Iris pigment epithelial cell (primary cell): Measurements from ENCODE around the gene P2RY6.
A peak's percentile ranks its signal among the peaks of the same experiment; 100 is the strongest.
"Not testable (repeated sequence)": the region's sequence is repeated elsewhere in the genome, so short reads cannot be mapped to it uniquely, and the experiment has no call there.

Experiments
- DNase-seq: peaks from one replicate; pipeline ENCODE4 v3.0.0-alpha.2; 2011; ENCODE audit warnings: low read depth

The P2RY6 gene, protein sequence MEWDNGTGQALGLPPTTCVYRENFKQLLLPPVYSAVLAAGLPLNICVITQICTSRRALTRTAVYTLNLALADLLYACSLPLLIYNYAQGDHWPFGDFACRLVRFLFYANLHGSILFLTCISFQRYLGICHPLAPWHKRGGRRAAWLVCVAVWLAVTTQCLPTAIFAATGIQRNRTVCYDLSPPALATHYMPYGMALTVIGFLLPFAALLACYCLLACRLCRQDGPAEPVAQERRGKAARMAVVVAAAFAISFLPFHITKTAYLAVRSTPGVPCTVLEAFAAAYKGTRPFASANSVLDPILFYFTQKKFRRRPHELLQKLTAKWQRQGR

DNA sequence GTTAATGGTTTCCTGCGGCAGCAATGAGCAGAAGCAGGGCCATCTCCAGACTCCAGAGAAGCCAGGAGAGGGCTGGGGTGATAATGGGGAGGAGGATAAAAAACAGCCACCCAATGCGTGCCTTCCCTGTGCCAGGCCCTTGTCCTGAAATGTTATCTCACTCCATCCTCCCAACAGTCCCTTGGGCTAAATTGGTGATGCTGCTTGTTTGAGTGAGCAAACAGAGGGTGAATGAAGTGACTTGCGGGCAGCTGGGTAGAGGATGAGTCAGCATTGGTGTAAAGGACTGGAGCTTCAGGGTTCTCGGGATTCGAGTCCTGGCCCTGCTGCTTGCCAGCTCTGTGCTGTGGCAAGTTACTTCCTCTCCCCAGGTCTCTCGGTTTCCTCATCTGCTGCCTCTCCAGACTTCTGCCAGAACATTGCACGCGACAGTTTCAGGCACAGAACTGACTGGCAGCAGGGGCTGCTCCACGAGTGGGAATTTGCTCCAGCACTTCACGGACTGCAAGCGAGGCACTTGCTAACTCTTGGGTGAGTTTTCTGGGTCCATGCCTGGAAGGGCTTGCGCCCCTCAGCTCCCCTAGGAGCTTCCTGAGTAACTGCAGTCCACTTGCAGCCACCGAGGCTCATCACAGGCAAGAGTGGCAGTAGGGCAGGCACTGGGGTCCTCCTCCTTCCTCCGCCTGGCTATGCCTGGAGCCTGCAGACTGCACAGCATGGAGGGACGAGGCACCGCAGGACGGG is at the start of gene P2RY6:
Gene P2RY6, plus strand, starts transcription at position 403 of the 744 bp plus-strand sequence. CDS start 24,181 bp downstream, outside the sequence.
- peak; percentile 39 for DNase-seq

DNA sequence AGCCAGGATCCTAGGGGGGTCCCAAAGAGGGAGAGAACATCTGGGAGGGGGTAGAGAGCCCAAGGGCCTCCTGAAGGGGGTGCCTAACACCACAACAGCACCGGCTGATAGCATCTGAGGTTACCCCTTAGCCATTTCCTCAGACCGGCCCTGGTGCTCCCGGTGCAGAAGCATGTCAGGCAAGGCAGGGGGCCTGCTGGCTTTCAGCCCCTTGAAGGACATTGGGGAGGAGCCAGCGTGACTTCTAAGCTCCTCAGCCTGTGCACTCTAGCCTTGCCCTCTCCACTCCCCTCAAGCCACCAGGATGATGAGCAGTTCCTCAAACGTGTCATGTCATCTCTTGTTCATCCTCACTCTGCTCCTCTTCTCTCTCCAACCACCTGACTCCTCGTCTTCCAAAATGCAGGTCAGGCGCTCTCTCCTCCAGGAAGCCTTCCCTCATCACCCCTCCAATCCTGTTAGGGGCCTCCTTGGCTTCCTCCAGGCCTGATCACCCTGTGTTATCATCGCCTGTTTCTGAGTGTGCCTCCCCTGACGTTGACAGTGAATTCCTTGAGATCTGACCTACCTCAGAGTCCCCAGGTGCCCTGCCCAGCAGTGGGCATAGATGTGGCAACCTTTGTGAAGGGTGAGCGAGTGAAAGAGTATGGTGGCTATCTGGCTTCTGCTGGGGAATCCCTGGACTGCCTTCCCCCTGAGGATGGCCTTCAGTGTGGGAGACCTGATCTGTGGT is 48.0 kb upstream of the P2RY6 start:
- DNase-seq, result no peak

DNA sequence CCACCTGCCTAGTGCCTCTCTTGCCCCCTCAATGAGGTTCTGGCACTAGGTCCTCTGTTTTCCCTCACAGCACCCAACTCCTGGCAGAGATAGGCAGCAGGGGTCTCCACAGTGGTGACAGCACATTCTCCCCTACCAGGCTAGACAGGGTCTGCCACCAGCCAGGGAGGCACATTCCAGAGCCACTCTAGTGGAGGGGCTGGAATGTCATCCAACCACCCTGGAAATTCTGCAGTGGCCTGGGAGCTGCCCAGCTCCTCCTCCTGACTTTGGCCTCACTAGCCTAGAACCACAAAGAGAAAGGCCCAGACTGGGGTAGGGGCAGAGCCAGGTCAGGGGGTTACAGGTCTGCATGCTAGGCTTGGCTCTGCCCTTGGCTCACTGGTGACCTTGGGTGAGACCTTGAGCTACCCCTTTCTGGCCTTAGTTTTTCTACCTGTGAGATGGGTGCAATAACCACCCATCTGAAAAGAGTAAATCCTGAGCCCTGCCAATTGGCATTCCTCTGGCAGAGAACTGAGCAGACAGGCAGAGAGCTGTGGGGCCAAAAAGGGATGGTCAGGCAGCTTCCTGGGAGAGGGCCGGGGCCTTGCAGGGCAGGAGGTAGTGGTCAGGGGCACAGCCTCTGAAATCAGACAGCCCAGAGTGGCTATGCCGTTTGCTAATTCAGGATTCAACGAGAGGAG is 47.0 kb upstream of the P2RY6 start:
- no peak for DNase-seq

DNA sequence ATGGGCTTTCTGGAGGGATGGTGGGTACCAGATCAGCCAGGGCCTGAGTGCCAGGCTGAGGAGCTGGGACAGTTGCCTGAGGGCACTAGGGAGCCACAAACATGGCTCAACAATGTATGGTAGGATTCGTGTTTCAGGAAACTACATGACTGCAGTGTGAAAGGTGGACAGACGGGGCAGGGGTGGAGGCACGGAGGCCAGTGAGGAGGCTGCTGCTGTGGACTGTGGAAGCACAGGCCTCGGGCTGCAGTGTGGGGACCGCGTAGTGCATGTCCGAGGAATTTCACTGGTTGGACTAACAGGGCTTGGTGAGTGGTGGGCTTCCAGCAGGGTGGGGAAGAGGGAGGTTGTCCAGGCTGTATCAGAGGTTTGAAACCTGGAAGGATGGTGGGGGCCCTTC is 46.3 kb upstream of the P2RY6 start:
- no peak for DNase-seq

DNA sequence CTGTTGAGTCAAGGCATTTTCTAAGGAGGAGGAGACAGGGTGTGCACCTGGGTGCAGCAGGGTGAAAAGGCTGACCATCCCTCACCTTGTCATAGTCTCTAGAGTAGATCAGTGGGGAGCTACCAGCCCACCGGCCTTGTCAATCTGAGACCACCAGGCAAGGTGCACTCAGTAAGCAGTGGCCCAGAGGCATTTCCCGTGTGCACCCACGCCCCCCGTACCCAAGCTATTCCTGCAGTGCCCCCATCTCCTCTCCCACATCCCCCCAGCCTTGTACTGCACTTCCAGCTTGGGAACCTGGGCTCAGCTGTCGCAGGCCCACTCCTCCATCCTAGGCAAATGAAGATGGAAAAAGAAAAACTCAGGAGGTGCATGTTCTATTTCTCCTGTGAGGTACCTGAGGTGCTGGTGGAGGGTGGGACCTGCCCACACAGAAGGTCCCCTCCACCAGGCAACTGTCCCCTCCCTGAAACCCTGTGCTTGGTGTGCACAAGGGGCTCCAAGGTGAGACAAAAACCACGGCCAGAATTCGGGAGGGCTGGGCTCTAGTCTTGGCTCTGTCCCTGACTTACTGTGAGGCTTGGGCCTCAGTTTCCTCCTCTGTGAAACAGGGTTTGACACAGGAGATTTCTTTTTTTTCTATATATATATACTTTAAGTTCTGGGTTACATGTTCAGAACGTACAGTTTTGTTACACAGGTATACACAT is 45.7 kb upstream of the P2RY6 start:
- no peak for DNase-seq

DNA sequence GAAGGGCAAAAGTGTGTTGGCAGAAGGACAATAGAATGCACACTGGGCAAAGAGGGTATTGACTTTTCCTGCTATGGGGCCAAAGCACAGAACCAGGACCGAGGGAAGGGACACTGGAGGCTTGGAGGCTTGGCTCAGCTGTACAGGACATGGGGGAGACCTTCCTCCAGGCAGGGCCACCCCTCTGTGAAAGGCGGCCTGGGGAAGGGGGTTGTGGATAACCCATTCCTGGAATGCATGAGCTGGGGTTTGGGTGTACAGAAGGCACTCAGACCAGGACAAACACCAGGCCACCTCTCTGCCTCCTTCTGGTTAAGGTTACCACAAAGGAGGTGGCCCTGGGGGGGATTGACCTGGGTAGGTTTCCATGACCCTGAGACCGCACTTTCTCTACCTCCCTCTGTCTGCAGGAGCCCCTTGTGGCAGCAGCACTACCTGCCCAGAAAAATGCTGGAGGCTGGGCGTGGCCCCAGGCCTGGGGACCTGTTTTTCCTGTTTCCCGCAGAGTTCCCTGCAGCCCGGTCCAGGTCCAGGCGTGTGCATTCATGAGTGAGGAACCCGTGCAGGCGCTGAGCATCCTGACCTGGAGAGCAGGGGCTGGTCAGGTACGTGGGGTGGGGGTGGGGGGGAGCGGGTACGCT is 44.4 kb upstream of the P2RY6 start:
- no peak for DNase-seq

DNA sequence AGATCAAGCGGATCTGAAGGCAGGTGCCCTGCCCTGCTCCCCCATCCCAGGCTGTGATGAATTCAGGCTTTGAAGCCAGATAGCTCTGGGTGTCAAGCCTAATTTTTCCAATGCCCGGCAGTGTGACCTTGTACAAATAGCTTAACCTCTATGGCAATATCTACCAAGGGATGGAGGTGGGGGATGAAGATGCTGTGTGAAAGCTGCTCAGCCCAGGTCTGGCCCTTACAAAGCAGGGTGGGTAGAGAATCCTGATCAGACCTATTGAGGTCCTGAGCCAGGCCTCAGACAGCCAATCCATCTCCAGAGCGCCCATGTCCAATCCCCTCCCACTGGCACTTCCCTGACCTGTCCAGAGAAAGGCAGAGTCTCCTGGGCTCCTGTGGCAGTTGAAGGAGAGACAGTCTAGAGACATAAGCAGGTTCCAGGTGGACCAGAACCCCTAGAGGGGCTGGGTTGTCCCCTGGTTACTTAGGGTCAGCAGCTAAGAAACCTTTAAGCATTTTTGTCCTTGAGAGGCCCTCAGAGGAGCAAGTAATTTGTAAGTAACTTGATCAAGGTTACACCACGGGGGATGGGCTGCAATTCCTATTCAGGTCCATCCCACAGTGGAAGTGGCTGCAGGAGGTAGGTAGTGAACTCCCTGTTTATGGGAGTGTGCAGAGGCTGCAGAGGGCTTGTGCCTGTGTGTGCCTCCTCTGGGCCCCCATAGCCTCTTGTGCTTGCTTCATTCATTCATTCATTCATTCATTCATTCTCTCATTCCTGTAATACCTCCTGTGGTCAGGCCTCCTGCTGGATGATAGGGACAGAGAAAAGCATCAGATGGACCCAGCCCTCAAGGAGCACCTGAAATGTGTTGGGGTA is 43.6 kb upstream of the P2RY6 start:
- DNase-seq, result no peak

DNA sequence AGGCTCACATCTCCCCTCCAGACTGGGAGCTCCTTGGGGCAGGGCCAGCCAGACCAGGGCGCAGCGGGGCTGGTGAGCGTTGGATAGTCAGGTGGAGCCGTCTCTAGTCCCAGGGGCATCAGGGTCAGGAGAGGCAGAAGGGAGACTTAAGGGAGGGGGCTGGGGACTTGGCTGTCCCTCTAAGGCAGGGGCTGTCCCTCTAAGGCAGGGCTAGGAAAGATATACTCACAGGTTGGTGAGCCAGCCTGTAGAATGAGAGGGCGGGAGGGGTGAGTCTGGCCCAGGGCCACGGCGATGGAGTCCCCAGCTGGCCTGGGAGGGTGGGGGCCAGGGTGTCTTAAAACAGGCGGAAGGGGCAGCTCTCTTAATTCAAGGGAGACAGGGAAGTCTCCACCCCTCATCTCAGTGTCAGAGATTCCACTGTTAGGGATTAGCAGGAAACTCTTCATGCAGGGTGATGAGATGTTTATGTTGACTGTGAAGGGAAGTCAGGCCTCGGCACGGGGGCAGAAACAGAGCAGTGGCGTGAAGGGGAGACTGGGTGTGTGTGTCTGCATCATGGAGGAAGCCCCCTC is 42.7 kb upstream of the P2RY6 start:
- no peak for DNase-seq

DNA sequence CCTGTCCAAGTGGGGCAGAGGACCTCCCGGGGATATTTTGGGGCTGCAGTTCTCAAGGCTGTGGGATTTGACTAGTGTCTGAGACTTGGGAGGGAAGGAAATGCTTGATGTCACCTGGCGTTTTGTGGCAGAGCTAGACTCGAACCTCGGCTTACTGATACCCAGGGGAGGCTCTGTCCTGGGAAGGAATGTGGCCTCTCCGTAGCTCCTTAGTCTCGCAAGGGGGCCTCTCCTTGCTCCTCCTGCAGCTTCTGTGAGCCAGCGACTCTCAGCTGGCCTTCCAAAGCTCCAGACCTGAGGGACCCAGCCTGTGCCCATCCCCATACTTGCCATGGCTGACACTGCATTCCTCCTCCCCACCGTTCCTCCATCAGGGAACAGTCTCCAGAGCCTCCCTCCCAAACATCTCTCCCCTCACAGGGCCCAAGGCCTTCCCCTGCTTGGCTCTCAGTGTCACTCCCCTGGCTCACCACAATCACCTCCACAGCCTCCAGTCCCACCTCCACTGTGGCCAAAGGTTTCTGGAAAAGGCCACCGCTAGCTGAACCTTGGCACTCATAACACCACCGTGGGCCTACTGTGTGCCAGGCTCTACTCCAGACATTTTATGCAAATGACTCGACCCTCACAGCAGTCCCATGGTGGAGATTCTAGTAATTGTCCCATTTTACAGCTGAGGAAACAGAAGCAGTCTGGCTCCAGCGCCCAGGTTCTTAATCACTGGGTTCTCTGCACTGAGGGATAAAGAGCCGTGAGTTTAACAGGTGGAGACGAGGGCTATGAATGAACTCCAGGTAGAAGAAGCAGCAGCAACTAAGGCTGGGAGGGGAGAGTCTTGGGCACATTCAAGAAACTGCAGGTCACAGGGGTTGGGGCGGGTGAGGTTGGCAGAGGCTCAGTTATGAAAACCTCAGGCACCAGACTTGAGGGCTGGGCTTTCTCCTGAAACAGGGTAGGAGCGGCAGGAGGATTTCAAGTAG is 42.0 kb upstream of the P2RY6 start:
- no peak for DNase-seq

DNA sequence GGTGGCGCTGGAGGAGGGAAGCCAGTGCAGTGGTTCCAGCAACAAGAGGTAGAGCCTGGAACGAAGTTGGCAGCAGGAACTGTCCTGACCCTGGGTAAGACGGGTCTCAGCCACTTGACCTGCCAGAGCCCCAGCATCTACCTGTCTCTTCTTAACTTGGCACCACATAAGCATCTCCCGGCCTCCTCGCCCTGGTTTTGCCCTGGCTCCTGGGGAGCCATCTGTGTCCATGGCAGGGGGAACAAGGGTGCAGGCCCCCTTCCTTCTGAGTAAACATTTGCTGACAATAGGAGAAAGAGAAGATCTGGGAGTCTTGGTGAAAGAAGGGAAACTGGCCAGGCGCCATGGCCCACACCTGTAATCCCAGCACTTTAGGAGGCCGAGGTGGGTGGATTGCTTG is 41.2 kb upstream of the P2RY6 start:
- DNase-seq, result no peak

DNA sequence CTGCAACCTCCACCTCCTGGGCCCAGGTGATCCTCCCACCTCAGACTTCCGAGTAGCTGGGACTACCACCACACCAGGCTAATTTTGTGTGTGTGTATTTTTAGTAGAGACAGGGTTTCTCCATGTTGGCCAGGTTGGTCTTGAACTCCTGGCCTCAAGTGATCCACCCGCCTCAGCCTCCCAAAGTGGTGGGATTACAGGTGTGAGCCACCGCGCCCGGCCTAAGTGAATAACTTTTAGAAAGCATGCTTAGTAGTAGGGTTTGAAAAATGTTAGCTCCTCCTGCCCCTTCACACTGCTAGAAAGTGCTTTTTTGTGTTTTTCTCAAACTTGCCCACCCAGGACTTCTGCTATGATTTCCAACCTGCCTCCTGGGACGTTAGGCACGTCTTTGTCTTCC is 39.7 kb upstream of the P2RY6 start:
- not testable (repeated sequence) for DNase-seq

DNA sequence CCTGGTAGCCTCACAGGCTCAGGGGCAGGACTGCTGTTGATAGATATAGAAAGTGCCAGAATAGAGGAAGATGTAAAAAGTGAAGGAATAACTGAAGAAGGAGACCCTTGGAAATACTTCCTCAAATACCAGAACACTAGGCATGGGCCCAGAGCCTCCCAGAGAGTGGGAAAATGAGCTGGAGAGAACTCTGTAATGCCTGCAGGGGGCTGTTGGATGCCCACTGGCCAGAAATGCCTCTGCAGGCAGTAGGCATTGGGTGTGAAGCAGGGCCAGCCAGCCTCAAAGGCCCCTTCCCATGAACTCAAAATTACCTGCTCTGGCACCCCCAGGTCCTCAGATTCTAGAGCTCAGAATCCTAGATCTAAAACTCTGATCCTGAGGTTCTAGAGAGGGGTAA is 38.9 kb upstream of the P2RY6 start:
- DNase-seq, result no peak

DNA sequence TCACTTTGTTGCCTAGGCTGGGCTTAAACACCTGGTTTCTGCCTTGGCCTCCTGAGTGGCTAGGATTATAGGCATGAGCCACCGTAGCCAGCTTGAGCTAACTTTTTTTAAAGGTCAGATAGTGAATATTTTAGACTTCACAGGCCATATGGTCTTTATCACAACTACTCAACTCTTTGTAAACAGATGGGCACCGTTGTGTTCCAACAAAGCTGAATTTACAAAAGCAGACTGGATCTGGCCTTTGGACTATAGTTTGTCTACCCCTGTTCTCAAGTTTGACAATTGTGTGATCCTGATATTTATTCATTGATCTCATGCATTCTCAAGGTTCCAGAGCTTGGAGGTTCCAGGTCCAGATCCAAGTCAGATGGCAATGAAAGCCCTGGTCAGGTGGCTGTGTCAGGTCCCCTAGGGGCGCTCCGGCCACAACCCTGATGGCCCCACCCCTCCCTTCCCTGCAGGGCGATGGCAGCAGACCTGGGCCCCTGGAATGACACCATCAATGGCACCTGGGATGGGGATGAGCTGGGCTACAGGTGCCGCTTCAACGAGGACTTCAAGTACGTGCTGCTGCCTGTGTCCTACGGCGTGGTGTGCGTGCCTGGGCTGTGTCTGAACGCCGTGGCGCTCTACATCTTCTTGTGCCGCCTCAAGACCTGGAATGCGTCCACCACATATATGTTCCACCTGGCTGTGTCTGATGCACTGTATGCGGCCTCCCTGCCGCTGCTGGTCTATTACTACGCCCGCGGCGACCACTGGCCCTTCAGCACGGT is 38.3 kb upstream of the P2RY6 start:
- no peak for DNase-seq

DNA sequence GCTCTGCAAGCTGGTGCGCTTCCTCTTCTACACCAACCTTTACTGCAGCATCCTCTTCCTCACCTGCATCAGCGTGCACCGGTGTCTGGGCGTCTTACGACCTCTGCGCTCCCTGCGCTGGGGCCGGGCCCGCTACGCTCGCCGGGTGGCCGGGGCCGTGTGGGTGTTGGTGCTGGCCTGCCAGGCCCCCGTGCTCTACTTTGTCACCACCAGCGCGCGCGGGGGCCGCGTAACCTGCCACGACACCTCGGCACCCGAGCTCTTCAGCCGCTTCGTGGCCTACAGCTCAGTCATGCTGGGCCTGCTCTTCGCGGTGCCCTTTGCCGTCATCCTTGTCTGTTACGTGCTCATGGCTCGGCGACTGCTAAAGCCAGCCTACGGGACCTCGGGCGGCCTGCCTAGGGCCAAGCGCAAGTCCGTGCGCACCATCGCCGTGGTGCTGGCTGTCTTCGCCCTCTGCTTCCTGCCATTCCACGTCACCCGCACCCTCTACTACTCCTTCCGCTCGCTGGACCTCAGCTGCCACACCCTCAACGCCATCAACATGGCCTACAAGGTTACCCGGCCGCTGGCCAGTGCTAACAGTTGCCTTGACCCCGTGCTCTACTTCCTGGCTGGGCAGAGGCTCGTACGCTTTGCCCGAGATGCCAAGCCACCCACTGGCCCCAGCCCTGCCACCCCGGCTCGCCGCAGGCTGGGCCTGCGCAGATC is 37.5 kb upstream of the P2RY6 start:
- no peak for DNase-seq

DNA sequence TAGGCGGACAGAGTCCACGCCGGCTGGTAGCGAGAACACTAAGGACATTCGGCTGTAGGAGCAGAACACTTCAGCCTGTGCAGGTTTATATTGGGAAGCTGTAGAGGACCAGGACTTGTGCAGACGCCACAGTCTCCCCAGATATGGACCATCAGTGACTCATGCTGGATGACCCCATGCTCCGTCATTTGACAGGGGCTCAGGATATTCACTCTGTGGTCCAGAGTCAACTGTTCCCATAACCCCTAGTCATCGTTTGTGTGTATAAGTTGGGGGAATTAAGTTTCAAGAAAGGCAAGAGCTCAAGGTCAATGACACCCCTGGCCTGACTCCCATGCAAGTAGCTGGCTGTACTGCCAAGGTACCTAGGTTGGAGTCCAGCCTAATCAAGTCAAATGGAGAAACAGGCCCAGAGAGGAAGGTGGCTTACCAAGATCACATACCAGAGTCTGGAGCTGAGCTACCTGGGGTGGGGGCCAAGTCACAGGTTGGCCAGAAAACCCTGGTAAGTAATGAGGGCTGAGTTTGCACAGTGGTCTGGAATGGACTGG is 36.8 kb upstream of the P2RY6 start:
- no peak for DNase-seq

DNA sequence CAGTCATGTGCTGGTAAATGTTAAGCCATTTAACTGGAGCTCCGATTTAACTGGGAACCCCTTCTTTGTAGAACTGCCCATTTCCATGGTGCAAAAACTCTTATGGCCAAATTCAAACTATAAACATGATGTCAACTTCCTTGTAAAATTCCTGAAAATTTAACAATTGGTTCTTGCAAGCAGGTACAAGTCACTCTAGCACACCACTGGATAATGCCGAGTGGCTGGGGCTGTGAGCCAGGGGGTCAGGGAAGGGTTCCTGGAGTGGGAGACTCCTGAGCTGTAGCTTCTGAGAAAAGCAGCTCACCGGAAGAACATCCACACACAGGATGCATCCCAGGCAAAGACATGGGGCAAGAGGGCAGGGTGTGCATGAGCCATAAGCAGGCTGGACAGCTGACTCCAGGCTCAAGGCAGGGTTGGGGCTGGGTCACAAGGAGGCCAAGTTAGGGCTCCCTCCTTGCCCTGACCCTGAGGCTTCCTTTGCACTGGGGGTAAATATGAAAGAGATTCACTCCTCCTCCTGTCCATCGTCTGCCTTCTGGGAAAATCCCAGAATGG is 35.9 kb upstream of the P2RY6 start:
- DNase-seq, result no peak

DNA sequence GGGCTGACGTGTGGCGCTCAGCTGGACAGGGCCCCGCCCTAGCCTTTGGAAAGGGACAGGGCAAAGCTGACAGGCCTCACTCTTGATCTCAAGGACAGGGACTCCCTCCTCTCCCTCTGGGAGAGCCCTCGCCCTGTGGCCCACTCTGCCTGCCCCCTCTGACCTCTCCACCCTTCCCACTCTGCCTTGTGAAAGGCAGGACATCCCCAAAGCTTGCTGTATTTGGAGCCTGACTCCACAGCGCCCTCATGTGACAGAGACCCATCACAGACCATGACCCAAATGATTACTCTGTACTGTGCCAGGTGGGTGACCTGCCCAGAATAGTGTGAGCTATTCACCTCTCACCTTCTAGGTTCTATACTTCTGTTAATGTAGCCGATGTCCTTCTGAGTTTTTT is 35.3 kb upstream of the P2RY6 start:
- DNase-seq, result peak; percentile 43
